Right lobe of liver (tissue), 4 donors: ENCODE measurements around the gene ANKRD13D.

Experiments
- CTCF ChIP-seq, 4 donors: fragments of 200-600 bp in 3 of 4; fragments of 450-650 bp in 1 of 4; IDR thresholded peaks; one replicate each; pipeline versions ENCODE4 v1.5.1 to v1.8.0; 2016 to 2022; ENCODE audit warnings: antibody characterized with exemption in 4 of 4, mild to moderate bottlenecking in 2 of 4
- POLR2A ChIP-seq: fragments of 450-650 bp; IDR thresholded peaks from one replicate; pipeline ENCODE4 v1.6.1; 2017; ENCODE audit warnings: antibody characterized with exemption, mild to moderate bottlenecking
- donor health status: DM: no; HTN: no; CAD: no.
- donor health status: DM: no; HTN: no; CAD: no.
- donor health status: DM: no; HTN: yes; CAD: no.

GRCh38 chr11:67282876-67283371 is 6.2 kb upstream of the ANKRD13D start:
- no peak for TF ChIP-seq POLR2A
- TF ChIP-seq CTCF (IDR thresholded peaks at IDR 0.05) = no peak
